Measurements from ENCODE around the gene CSNK2A3. TPM values are rescaled to one million over a fixed set of nuclear protein-coding genes. Genes with fewer than 3 reads are reported as not detected.

The CSNK2A3 gene
- total and polyA plus RNA-seq, 2 experiments from 2014 or later = 0.91 to 4.1 TPM

DNA sequence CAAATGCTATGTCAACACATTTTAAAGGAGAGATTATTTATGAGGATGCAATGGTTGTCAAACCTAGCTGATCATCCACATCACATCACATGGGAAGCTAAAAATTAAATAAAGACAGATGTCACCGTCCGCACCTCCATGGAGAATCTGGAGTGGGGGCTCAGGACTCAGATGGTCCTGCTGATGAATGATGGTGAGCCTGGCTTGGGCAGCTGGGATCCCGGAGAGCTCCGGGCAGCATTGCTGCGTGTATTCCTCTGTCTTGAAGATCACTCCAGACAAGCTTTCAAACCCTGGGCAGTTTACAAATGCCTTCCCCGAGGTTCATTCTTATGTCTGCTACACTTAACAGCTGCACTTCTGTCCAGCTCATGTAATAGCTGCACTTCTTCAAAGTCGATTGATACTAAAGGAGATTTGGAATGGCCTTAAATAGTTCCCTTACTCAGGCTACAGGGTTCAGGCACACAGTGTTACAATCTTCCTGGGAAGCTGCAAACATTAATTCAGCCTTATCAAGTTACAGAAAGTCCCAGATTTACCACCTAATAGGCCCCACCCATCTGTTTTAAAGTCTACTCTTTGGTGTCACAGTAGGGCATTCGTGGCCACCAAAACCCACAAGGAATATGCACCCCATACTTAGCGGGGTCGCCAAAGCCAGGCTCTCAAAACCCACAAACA is 34.7 kb upstream of the CSNK2A3 start (continued):
- TF ChIP-seq ZNF462 (CRISPR knock-in tag; IDR thresholded peaks at IDR 0.05) = no peak
- TF ChIP-seq POLR2AphosphoS5 (IDR thresholded peaks at IDR 0.05; ENCODE audit: low read depth) = no peak
- no peak for TF ChIP-seq ETS1 (IDR thresholded peaks at IDR 0.05)
- TF ChIP-seq CREB1 (CRISPR knock-in tag; IDR thresholded peaks at IDR 0.05; ENCODE audit: low read depth) = no peak
- TF ChIP-seq, protein P1, sequence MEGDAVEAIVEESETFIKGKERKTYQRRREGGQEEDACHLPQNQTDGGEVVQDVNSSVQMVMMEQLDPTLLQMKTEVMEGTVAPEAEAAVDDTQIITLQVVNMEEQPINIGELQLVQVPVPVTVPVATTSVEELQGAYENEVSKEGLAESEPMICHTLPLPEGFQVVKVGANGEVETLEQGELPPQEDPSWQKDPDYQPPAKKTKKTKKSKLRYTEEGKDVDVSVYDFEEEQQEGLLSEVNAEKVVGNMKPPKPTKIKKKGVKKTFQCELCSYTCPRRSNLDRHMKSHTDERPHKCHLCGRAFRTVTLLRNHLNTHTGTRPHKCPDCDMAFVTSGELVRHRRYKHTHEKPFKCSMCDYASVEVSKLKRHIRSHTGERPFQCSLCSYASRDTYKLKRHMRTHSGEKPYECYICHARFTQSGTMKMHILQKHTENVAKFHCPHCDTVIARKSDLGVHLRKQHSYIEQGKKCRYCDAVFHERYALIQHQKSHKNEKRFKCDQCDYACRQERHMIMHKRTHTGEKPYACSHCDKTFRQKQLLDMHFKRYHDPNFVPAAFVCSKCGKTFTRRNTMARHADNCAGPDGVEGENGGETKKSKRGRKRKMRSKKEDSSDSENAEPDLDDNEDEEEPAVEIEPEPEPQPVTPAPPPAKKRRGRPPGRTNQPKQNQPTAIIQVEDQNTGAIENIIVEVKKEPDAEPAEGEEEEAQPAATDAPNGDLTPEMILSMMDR (conservative IDR thresholded peaks at IDR 0.05; ENCODE audit: low read depth in 2 of 2) = no peak
- TF ChIP-seq EZH2phosphoT487 (IDR thresholded peaks at IDR 0.05; ENCODE audit: unreplicated experiment) = no peak

All from GM23338 (cell line).